Keratinocyte (primary cell): ENCODE results near the gene FAAH. TPM values are rescaled to one million over a fixed set of nuclear protein-coding genes. Genes with fewer than 3 reads are reported as not detected.
"Not testable (repeated sequence)": the region's sequence is repeated elsewhere in the genome, so short reads cannot be mapped to it uniquely, and the experiment has no call there.

Experiments
- DNase-seq: peaks from one replicate; pipeline ENCODE4 v3.0.0-alpha.2; 2011; ENCODE audit warnings: low read depth, missing footprints, low spot score
- FAIRE-seq: peaks from 2 replicates; lab custom pipeline; 2011; peaks lifted over from hg19 to GRCh38; lab: Jason Lieb, UNC
- H2AFZ ChIP-seq: 2 replicates; pipeline ENCODE4 v1.6.0; 2012; ENCODE audit warnings: low read length, control low read depth, inconsistent platforms; ENCODE audit not compliant: control insufficient read depth
- H3K27ac ChIP-seq: 2 replicates; pipeline ENCODE4 v1.5.1; 2011; ENCODE audit warnings: low read length; ENCODE audit not compliant: control insufficient read depth, insufficient read depth
- H3K27me3 ChIP-seq: 3 replicates; pipeline ENCODE4 v1.6.0; 2011; ENCODE audit warnings: low read length; ENCODE audit not compliant: control insufficient read depth, insufficient read depth; ENCODE audit errors: extremely low read depth
- H3K36me3 ChIP-seq, 2 experiments: 2 replicates in 1 of 2; 3 replicates in 1 of 2; pipeline ENCODE4 v1.5.1; 2011; ENCODE audit warnings: low read length in 2 of 2, mild to moderate bottlenecking in 1 of 2; ENCODE audit not compliant: control insufficient read depth in 2 of 2, insufficient read depth in 2 of 2; ENCODE audit errors: extremely low read depth in 1 of 2
- H3K4me1 ChIP-seq: 3 replicates; pipeline ENCODE4 v1.5.1; 2011; ENCODE audit warnings: low read length; ENCODE audit not compliant: control insufficient read depth, insufficient read depth; ENCODE audit errors: extremely low read depth
- H3K4me2 ChIP-seq: 3 replicates; pipeline ENCODE4 v1.6.0; 2011; ENCODE audit warnings: low read depth, low read length; ENCODE audit not compliant: control insufficient read depth, insufficient read depth; ENCODE audit errors: extremely low read depth
- H3K4me3 ChIP-seq, 3 experiments: fragments of 200-600 bp in 1 of 3; sonication (generic) in 1 of 3; 2 replicates in 2 of 3; 3 replicates in 1 of 3; pipeline ENCODE4 v1.5.1; 2011 to 2016; ENCODE audit warnings: low read length in 3 of 3, mild to moderate bottlenecking in 3 of 3, control low read depth in 2 of 3, inconsistent platforms in 1 of 3, low read depth in 1 of 3, mixed read lengths in 1 of 3, mixed run types in 1 of 3, moderate library complexity in 1 of 3; ENCODE audit not compliant: control insufficient read depth in 2 of 3, insufficient read depth in 2 of 3; ENCODE audit errors: extremely low read depth in 1 of 3
- H3K79me2 ChIP-seq: 2 replicates; pipeline ENCODE4 v1.6.0; 2012; ENCODE audit warnings: low read length; ENCODE audit not compliant: control insufficient read depth, insufficient read depth
- H3K9ac ChIP-seq: 3 replicates; pipeline ENCODE4 v1.6.0; 2011; ENCODE audit warnings: low read length; ENCODE audit not compliant: control insufficient read depth, insufficient read depth; ENCODE audit errors: extremely low read depth
- H3K9me1 ChIP-seq: 3 replicates; pipeline ENCODE4 v1.6.0; 2011; ENCODE audit warnings: low read length; ENCODE audit not compliant: control insufficient read depth, insufficient read depth; ENCODE audit errors: extremely low read depth
- H3K9me3 ChIP-seq: 2 replicates; pipeline ENCODE4 v1.5.1; 2012; ENCODE audit warnings: low read depth, low read length; ENCODE audit not compliant: control insufficient read depth
- H4K20me1 ChIP-seq: 3 replicates; pipeline ENCODE4 v1.6.0; 2011; ENCODE audit warnings: low read length; ENCODE audit not compliant: control insufficient read depth, insufficient read depth; ENCODE audit errors: extremely low read depth
- CTCF ChIP-seq, 3 experiments: IDR thresholded peaks in 1 of 3; conservative IDR thresholded peaks in 1 of 3; optimal IDR thresholded peaks in 1 of 3; 2 replicates in 2 of 3; 3 replicates in 1 of 3; pipeline versions ENCODE3 to v1.5.1; 2011; ENCODE audit warnings: low read length in 3 of 3, mild to moderate bottlenecking in 3 of 3, moderate library complexity in 2 of 3, control low read depth in 1 of 3, inconsistent platforms in 1 of 3; ENCODE audit not compliant: insufficient read depth in 2 of 3; ENCODE audit errors: extremely low read depth in 1 of 3
- EZH2 ChIP-seq: IDR thresholded peaks from one replicate; pipeline ENCODE4 v1.6.1; 2012; ENCODE audit warnings: inconsistent platforms, mild to moderate bottlenecking, low read length, moderate library complexity
- dilution Hi-C: fragments of 300-500 bp; cut with MboI; formaldehyde crosslinking; loops from one replicate; pipeline ENCODE4 v1.7.0; 2020; ENCODE audit warnings: low sequenced_read_pairs; ENCODE audit not compliant: extremely low pct_ligation_motif_present
- polyA plus RNA-seq, 5 experiments: library from polyadenylated mRNA; depleted of rRNA in 3 of 5; stranded (reverse) in 3 of 5; stranded (forward) in 1 of 5; unstranded in 1 of 5; fragments of >200 nt; gene quantifications; 1 replicate in 1 of 5; 2 replicates in 3 of 5; 3 replicates in 1 of 5; pipeline versions ENCODE4 v1.2.1 to v1.2.3, GENCODE V29; 2011 to 2012; ENCODE audit warnings: missing spikeins in 2 of 5, low read depth in 1 of 5, low replicate concordance in 1 of 5

FAAH gene
- polyA plus RNA-seq, 1 donor (not counting 4 experiments of a cell fraction or from before 2014, with no cell fraction given), result 5.3 TPM

GRCh38 chr1:46364612-46365011 is 29.5 kb upstream of the FAAH start:
- H3K27ac ChIP-seq, result no peak overlapping the region
- no peak overlapping the region for H3K4me2 ChIP-seq
- no peaks in the 10 kb centered on the region for H3K9me3 ChIP-seq
- no peaks in the 10 kb centered on the region for H3K27me3 ChIP-seq
- H3K36me3 ChIP-seq, result peaks cover 19 to 27% of the 10 kb centered on the region in 2 experiments
- no peaks in the 10 kb centered on the region for H3K4me1 ChIP-seq
- H2AFZ ChIP-seq, result no peak overlapping the region
- no peak overlapping the region for H3K9ac ChIP-seq
- dilution Hi-C loops, result no loop called here
- H3K9me1 ChIP-seq, result no peaks in the 10 kb centered on the region
- no peaks in the 10 kb centered on the region for H3K79me2 ChIP-seq
- TF ChIP-seq CTCF (optimal IDR thresholded peaks at IDR 0.05 in 1 of 3, IDR thresholded peaks at IDR 0.05 in 1 of 3, conservative IDR thresholded peaks at IDR 0.05 in 1 of 3; ENCODE audit: extremely low read depth in 1 of 3, insufficient read depth in 2 of 3, low read length in 3 of 3) (no peak), EZH2 (no peak)
- FAIRE-seq (no peak), DNase-seq (no peak)
- no peak overlapping the region for H3K4me3 ChIP-seq
- H4K20me1 ChIP-seq, result no peaks in the 10 kb centered on the region

GRCh38 chr1:46365796-46366195 is 28.3 kb upstream of the FAAH start:
- H2AFZ ChIP-seq, DNase-seq, H4K20me1 ChIP-seq, dilution Hi-C loops, H3K9ac ChIP-seq, H3K9me3 ChIP-seq, H3K4me3 ChIP-seq, FAIRE-seq, H3K27me3 ChIP-seq, H3K27ac ChIP-seq, H3K79me2 ChIP-seq, H3K4me2 ChIP-seq, H3K9me1 ChIP-seq: not testable (repeated sequence)
- peaks cover 19 to 24% of the 10 kb centered on the region in 2 experiments for H3K36me3 ChIP-seq
- peaks cover 10% of the 10 kb centered on the region for H3K4me1 ChIP-seq

- Histone ChIP-seq H3K27me3 (no peaks in the 10 kb centered on the region), H3K9ac (no peak overlapping the region), H3K9me1 (no peaks in the 10 kb centered on the region), H3K27ac (no peak overlapping the region), H4K20me1 (no peaks in the 10 kb centered on the region), H3K79me2 (no peaks in the 10 kb centered on the region), H3K36me3 (peaks cover 9 to 13% of the 10 kb centered on the region in 2 experiments), H2AFZ (no peak overlapping the region), H3K4me2 (no peak overlapping the region), H3K4me1 (peaks cover 12% of the 10 kb centered on the region), H3K4me3 (no peak overlapping the region), H3K9me3 (no peaks in the 10 kb centered on the region)
- no peak for TF ChIP-seq EZH2
- no peak for TF ChIP-seq CTCF (optimal IDR thresholded peaks at IDR 0.05 in 1 of 3, IDR thresholded peaks at IDR 0.05 in 1 of 3, conservative IDR thresholded peaks at IDR 0.05 in 1 of 3; ENCODE audit: extremely low read depth in 1 of 3, insufficient read depth in 2 of 3, low read length in 3 of 3)
- dilution Hi-C loops, result no loop called here
- DNase-seq (no peak), FAIRE-seq (no peak)
Measured at GRCh38 chr1:46367072-46367471, 27.0 kb upstream of the FAAH start.

- H3K36me3 ChIP-seq, H3K9ac ChIP-seq, H3K9me3 ChIP-seq, FAIRE-seq, H4K20me1 ChIP-seq, H3K9me1 ChIP-seq, H2AFZ ChIP-seq, dilution Hi-C loops, H3K79me2 ChIP-seq, DNase-seq, H3K4me3 ChIP-seq, H3K4me2 ChIP-seq, H3K27ac ChIP-seq, H3K27me3 ChIP-seq: not testable (repeated sequence)
- H3K4me1 ChIP-seq, result peaks cover 12% of the 10 kb centered on the region
Measured at GRCh38 chr1:46367701-46368100, 26.4 kb upstream of the FAAH start.
